Esophagus muscularis mucosa (tissue), 4 donors: Measurements from ENCODE around the gene BCAT1. TPM values are rescaled to one million over a fixed set of nuclear protein-coding genes. Genes with fewer than 3 reads are reported as not detected.

Experiments used
- DNase-seq: peaks from one replicate; pipeline ENCODE4 v3.0.0-alpha.2; 2017; ENCODE audit errors: extremely low spot score
- H3K27ac ChIP-seq, 4 donors: fragments of 200-600 bp; sonication (generic); replicated peaks in 1 of 4; 1 replicate in 3 of 4; 2 replicates in 1 of 4; pipeline ENCODE4 v1.5.1; 2016 to 2019; ENCODE audit warnings: mild to moderate bottlenecking in 1 of 4
- H3K27me3 ChIP-seq, 4 donors: fragments of 200-600 bp; sonication (generic); one replicate each; pipeline versions ENCODE4 v1.5.1 to v1.6.0; 2016 to 2019
- H3K36me3 ChIP-seq, 4 donors: fragments of 200-600 bp; sonication (generic); one replicate each; pipeline ENCODE4 v1.5.1; 2016 to 2019
- H3K4me1 ChIP-seq, 4 donors: fragments of 200-600 bp; sonication (generic); one replicate each; pipeline ENCODE4 v1.5.1; 2016 to 2019
- H3K4me3 ChIP-seq, 4 donors: fragments of 200-600 bp; sonication (generic); 1 replicate in 2 of 4; 2 replicates in 2 of 4; pipeline ENCODE4 v1.5.1; 2016 to 2019; ENCODE audit warnings: mild to moderate bottlenecking in 4 of 4, moderate library complexity in 1 of 4
- H3K9me3 ChIP-seq, 4 donors: fragments of 200-600 bp; sonication (generic); 1 replicate in 3 of 4; 2 replicates in 1 of 4; pipeline ENCODE4 v1.5.1; 2016 to 2019
- EP300 ChIP-seq: sonication (generic); formaldehyde crosslinking; IDR thresholded peaks from one replicate; pipeline ENCODE4 v1.6.1; 2017; ENCODE audit warnings: antibody characterized with exemption
- POLR2A ChIP-seq: fragments of 450-650 bp; IDR thresholded peaks from one replicate; pipeline ENCODE4 v1.6.1; 2017; ENCODE audit warnings: antibody characterized with exemption, moderate library complexity, mild to moderate bottlenecking, low read depth
- POLR2AphosphoS5 ChIP-seq, 2 donors: sonication (generic); formaldehyde crosslinking; IDR thresholded peaks; one replicate each; pipeline ENCODE4 v1.6.1; 2017; ENCODE audit warnings: antibody characterized with exemption in 2 of 2
- WGBS: methylation state at CpG from one replicate; pipeline ENCODE4 v1.1.5; 2018; 5-methylcytosine and 5-hydroxymethylcytosine counted together
- intact Hi-C: fragments of 100-400 bp; cut with DNase I; formaldehyde crosslinking; loops from one replicate; pipeline ENCODE4 v1.15.1; 2023
- total RNA-seq, 4 donors: library from RNA; depleted of rRNA; stranded (reverse); fragments of >200 nt; gene quantifications; one replicate each; pipeline versions ENCODE4 v1.1.0 to v1.2.1, GENCODE V29; 2016
- TF ChIP-seq, protein P1 (sequence below), 3 experiments: fragments of 200-600 bp in 2 of 3; fragments of 450-650 bp in 1 of 3; sonication (generic) in 2 of 3; IDR thresholded peaks; one replicate each; pipeline ENCODE4 v1.5.1; 2017 to 2019; ENCODE audit warnings: antibody characterized with exemption in 3 of 3, mild to moderate bottlenecking in 2 of 3, moderate library complexity in 1 of 3

Gene BCAT1
- total RNA-seq, 4 donors from 2014 or later, result 9.1 to 23.4 (median 14.7) TPM

DNA sequence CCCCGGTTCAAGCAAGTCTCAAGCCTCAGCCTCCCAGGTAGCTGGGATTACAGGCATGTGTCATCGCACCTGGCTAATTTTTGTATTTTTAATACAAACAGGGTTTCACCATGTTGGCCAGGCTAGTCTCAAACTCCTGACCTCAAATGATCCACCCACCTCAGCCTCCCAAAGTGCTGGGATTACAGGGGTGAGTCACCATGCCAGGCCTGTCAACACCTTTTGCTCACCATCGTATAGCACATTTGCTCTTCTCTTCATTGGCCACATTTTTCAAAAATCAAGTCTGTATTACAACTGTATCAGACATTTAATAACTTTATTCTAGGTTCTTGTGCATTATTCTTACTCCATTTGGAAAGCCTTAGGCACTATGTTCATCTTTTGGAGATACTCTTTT, 50.3 kb downstream of the BCAT1 start:
- intact Hi-C loops, result no loop called here
- no peaks in the 10 kb centered on the region for H3K9me3 ChIP-seq
- whole genome bisulfite sequencing, result 94% methylated on average over 3 of the region's 3 CpGs
- DNase-seq, result no peak
- H3K36me3 ChIP-seq, result no peaks in the 10 kb centered on the region
- no peak overlapping the region for H3K27ac ChIP-seq
- no peak for TF ChIP-seq EP300
- TF ChIP-seq POLR2AphosphoS5 (IDR thresholded peaks at IDR 0.05), result no peak
- no peak for TF ChIP-seq POLR2A
- TF ChIP-seq, protein P1, sequence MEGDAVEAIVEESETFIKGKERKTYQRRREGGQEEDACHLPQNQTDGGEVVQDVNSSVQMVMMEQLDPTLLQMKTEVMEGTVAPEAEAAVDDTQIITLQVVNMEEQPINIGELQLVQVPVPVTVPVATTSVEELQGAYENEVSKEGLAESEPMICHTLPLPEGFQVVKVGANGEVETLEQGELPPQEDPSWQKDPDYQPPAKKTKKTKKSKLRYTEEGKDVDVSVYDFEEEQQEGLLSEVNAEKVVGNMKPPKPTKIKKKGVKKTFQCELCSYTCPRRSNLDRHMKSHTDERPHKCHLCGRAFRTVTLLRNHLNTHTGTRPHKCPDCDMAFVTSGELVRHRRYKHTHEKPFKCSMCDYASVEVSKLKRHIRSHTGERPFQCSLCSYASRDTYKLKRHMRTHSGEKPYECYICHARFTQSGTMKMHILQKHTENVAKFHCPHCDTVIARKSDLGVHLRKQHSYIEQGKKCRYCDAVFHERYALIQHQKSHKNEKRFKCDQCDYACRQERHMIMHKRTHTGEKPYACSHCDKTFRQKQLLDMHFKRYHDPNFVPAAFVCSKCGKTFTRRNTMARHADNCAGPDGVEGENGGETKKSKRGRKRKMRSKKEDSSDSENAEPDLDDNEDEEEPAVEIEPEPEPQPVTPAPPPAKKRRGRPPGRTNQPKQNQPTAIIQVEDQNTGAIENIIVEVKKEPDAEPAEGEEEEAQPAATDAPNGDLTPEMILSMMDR (IDR thresholded peaks at IDR 0.05), result no peak
- H3K4me1 ChIP-seq, result peaks cover 0 to 26% (median 15%) of the 10 kb centered on the region in 4 donors
- peaks cover 0 to 19% (median 3%) of the 10 kb centered on the region in 4 donors for H3K27me3 ChIP-seq
- no peak overlapping the region for H3K4me3 ChIP-seq

DNA sequence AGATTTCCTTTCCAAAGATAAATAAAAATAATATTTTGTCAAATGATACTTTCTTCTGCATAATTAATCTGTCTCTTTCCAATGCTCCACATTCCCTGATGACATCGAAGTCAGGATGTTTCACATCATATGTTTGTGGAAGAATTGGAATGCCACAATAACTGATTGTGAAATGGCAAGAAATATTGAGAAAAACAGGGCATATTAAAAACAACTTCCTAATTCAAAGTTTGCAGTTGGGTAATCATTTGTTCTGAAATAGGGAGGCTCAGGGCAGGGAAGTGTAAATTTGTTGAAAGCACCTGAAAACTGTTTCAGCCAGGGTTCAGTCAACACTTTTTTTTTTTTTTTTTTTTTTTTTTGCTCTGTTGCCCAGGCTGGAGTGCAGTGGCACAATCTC, 50.7 kb downstream of the BCAT1 start:
- intact Hi-C loops, result no loop called here
- Histone ChIP-seq H3K27ac (no peak overlapping the region), H3K36me3 (no peaks in the 10 kb centered on the region), H3K9me3 (no peaks in the 10 kb centered on the region), H3K27me3 (peaks cover 0 to 14% (median 3%) of the 10 kb centered on the region in 4 donors), H3K4me3 (no peak overlapping the region), H3K4me1 (peaks cover 0 to 22% (median 11%) of the 10 kb centered on the region in 4 donors)
- no peak for DNase-seq
- WGBS, result 67% methylated on average over 1 of the region's 1 CpG
- no peak for TF ChIP-seq EP300
- peak in 1 of 2 donors; percentile 34 for TF ChIP-seq POLR2AphosphoS5 (IDR thresholded peaks at IDR 0.05)
- TF ChIP-seq, protein P1 (IDR thresholded peaks at IDR 0.05), result no peak
- no peak for TF ChIP-seq POLR2A

DNA sequence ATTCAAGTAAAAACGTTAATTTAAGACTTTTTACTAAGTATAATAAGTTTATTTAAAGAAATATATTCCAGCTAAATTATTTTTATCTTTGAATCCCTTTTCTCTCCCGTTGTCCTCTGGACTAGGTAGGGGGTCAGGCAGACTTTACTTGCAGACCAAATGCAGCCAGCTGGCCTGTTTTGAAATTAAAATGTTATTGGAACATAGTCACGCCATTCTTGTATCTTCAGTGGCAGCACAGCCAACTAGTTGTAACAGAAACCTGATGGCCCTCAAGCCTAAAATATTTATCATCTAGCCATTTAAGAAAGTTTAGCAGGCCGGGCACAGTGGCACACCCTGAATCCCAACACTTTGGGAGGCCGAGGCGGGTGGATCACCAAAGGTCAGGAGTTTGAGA, 52.7 kb downstream of the BCAT1 start:
- Histone ChIP-seq H3K9me3 (no peaks in the 10 kb centered on the region), H3K27me3 (no peaks in the 10 kb centered on the region), H3K4me1 (peaks cover 0 to 12% (median 0%) of the 10 kb centered on the region in 4 donors), H3K36me3 (no peaks in the 10 kb centered on the region), H3K27ac (peak overlapping the region in 2 of 4 donors; percentile 32 to 49), H3K4me3 (no peak overlapping the region)
- DNase-seq, result no peak
- TF ChIP-seq EP300, result no peak
- no peak for TF ChIP-seq POLR2A
- TF ChIP-seq, protein P1 (IDR thresholded peaks at IDR 0.05), result no peak
- no peak for TF ChIP-seq POLR2AphosphoS5 (IDR thresholded peaks at IDR 0.05)
- WGBS, result 74% methylated on average over 6 of the region's 6 CpGs
- intact Hi-C loops, result no loop called here

DNA sequence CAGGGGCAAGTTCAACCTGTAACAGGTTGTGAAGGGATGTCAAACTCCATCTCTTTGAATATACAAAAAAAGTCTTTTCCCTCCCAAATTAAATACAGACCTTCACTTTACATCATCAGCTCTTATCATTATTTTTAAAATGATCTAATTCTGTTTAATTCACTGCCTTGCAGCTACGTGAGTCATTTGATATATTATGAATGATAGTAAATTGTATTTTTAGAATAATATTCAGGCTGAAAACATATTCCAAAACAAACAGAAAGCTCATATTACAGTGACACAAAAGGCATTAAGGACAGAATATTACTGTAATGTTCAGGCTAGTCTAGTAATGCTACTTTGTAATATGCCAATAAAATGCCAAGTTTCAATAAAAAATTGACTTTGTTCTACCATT, 53.3 kb downstream of the BCAT1 start:
- Histone ChIP-seq H3K4me3 (no peak overlapping the region), H3K27me3 (no peaks in the 10 kb centered on the region), H3K4me1 (peaks cover 0 to 12% (median 0%) of the 10 kb centered on the region in 4 donors), H3K36me3 (no peaks in the 10 kb centered on the region), H3K9me3 (no peaks in the 10 kb centered on the region), H3K27ac (peak overlapping the region in 1 of 4 donors; percentile 49)
- TF ChIP-seq EP300, result no peak
- TF ChIP-seq, protein P1 (IDR thresholded peaks at IDR 0.05), result no peak
- no peak for TF ChIP-seq POLR2AphosphoS5 (IDR thresholded peaks at IDR 0.05)
- no peak for TF ChIP-seq POLR2A
- intact Hi-C loops, result no loop called here
- no peak for DNase-seq
- 41% methylated on average over 1 of the region's 1 CpG for WGBS

DNA sequence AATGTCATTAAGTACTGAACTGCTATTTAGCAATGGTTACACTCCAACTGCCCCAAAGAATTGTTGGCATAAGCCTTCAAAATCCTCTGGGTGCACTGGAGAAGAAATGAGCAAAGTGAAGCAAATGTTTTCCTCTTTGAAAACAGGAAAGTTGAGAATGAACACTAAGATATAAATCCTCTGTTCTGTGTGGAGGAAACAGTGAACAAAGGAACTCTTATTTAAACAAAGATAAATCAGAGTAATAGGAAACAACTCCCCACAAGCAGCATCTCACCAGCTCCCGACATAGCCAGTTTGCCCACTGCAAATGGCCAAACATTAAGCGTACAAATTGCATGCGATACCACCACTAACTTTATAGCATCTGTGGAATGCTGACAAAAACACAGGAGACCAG, 54.0 kb downstream of the BCAT1 start:
- H3K4me3 ChIP-seq, result no peak overlapping the region
- peaks cover 0 to 12% (median 0%) of the 10 kb centered on the region in 4 donors for H3K4me1 ChIP-seq
- intact Hi-C loops, result no loop called here
- DNase-seq, result no peak
- no peaks in the 10 kb centered on the region for H3K27me3 ChIP-seq
- 89% methylated on average over 3 of the region's 3 CpGs for WGBS
- no peaks in the 10 kb centered on the region for H3K36me3 ChIP-seq
- no peak for TF ChIP-seq POLR2A
- TF ChIP-seq, protein P1 (IDR thresholded peaks at IDR 0.05), result no peak
- H3K9me3 ChIP-seq, result no peaks in the 10 kb centered on the region
- no peak overlapping the region for H3K27ac ChIP-seq
